Esophagus muscularis mucosa (tissue), 4 donors: ENCODE measurements around the gene TBCE. TPM values are rescaled to one million over a fixed set of nuclear protein-coding genes. Genes with fewer than 3 reads are reported as not detected.

ENCODE experiments used
- DNase-seq: peaks from one replicate; pipeline ENCODE4 v3.0.0-alpha.2; 2017; ENCODE audit errors: extremely low spot score
- H3K27ac ChIP-seq, 4 donors: fragments of 200-600 bp; sonication (generic); replicated peaks in 1 of 4; 1 replicate in 3 of 4; 2 replicates in 1 of 4; pipeline ENCODE4 v1.5.1; 2016 to 2019; ENCODE audit warnings: mild to moderate bottlenecking in 1 of 4
- H3K27me3 ChIP-seq, 4 donors: fragments of 200-600 bp; sonication (generic); one replicate each; pipeline versions ENCODE4 v1.5.1 to v1.6.0; 2016 to 2019
- H3K36me3 ChIP-seq, 4 donors: fragments of 200-600 bp; sonication (generic); one replicate each; pipeline ENCODE4 v1.5.1; 2016 to 2019
- H3K4me1 ChIP-seq, 4 donors: fragments of 200-600 bp; sonication (generic); one replicate each; pipeline ENCODE4 v1.5.1; 2016 to 2019
- H3K4me3 ChIP-seq, 4 donors: fragments of 200-600 bp; sonication (generic); 1 replicate in 2 of 4; 2 replicates in 2 of 4; pipeline ENCODE4 v1.5.1; 2016 to 2019; ENCODE audit warnings: mild to moderate bottlenecking in 4 of 4, moderate library complexity in 1 of 4
- H3K9me3 ChIP-seq, 4 donors: fragments of 200-600 bp; sonication (generic); 1 replicate in 3 of 4; 2 replicates in 1 of 4; pipeline ENCODE4 v1.5.1; 2016 to 2019
- EP300 ChIP-seq: sonication (generic); formaldehyde crosslinking; IDR thresholded peaks from one replicate; pipeline ENCODE4 v1.6.1; 2017; ENCODE audit warnings: antibody characterized with exemption
- POLR2A ChIP-seq: fragments of 450-650 bp; IDR thresholded peaks from one replicate; pipeline ENCODE4 v1.6.1; 2017; ENCODE audit warnings: antibody characterized with exemption, moderate library complexity, mild to moderate bottlenecking, low read depth
- POLR2AphosphoS5 ChIP-seq, 2 donors: sonication (generic); formaldehyde crosslinking; IDR thresholded peaks; one replicate each; pipeline ENCODE4 v1.6.1; 2017; ENCODE audit warnings: antibody characterized with exemption in 2 of 2
- WGBS: methylation state at CpG from one replicate; pipeline ENCODE4 v1.1.5; 2018; 5-methylcytosine and 5-hydroxymethylcytosine counted together
- intact Hi-C: fragments of 100-400 bp; cut with DNase I; formaldehyde crosslinking; loops from one replicate; pipeline ENCODE4 v1.15.1; 2023
- total RNA-seq, 4 donors: library from RNA; depleted of rRNA; stranded (reverse); fragments of >200 nt; gene quantifications; one replicate each; pipeline versions ENCODE4 v1.1.0 to v1.2.1, GENCODE V29; 2016
- TF ChIP-seq, protein P1 (sequence below), 3 experiments: fragments of 200-600 bp in 2 of 3; fragments of 450-650 bp in 1 of 3; sonication (generic) in 2 of 3; IDR thresholded peaks; one replicate each; pipeline ENCODE4 v1.5.1; 2017 to 2019; ENCODE audit warnings: antibody characterized with exemption in 3 of 3, mild to moderate bottlenecking in 2 of 3, moderate library complexity in 1 of 3

The TBCE gene
- total RNA-seq, 4 donors from 2014 or later, result 10.6 to 21.6 (median 15.3) TPM

DNA sequence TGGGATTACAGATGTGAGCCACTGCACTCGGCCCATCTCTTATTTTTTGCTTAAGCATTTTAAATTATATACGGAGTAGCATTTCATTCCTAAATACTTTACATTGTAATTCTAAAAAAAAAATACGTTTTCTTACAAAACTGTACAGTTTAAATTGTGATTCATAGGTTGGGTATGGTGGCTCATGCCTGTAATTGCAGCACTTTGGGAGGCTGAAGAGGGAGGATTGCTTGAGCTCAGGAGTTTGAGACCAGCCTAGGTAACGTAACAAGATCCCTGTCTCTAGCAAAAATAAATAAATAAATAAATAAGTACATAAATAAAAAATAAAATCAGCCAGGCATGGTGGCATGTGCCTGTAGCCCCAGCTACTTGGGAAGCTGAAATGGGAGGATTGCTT is 24.6 kb downstream of the TBCE start:
- intact Hi-C loops, result no loop called here
- H3K4me1 ChIP-seq, result no peaks in the 10 kb centered on the region
- H3K36me3 ChIP-seq, result peaks cover 0 to 2% (median 0%) of the 10 kb centered on the region in 4 donors
- DNase-seq, result no peak
- no peaks in the 10 kb centered on the region for H3K27me3 ChIP-seq
- H3K27ac ChIP-seq, result no peak overlapping the region
- H3K4me3 ChIP-seq, result no peak overlapping the region
- WGBS, result 95% methylated on average over 4 of the region's 4 CpGs
- no peak for TF ChIP-seq EP300
- no peak for TF ChIP-seq POLR2A
- peaks cover 0 to 9% (median 4%) of the 10 kb centered on the region in 4 donors for H3K9me3 ChIP-seq

DNA sequence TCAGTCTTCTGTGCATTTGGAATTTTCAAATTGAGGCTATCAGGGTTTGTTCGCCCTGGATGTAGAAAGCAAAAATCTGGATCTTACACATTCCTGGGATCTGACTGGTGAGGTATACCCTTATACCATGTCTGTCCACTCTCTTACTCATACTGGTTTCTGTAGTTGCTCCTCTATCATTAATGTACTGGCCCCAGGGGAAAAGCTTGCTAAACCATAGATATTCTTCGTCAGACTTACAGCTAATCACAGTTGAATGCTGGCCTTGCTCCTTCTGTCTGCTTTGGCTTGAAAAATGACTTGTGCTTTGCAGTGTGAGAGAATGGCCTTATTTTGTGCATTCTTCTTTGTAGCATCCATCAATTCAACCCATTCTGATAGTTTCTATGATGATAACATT is 30.5 kb downstream of the TBCE start:
- H3K27me3 ChIP-seq, result no peaks in the 10 kb centered on the region
- no peaks in the 10 kb centered on the region for H3K9me3 ChIP-seq
- no peaks in the 10 kb centered on the region for H3K4me1 ChIP-seq
- H3K4me3 ChIP-seq, result no peak overlapping the region
- H3K27ac ChIP-seq, result no peak overlapping the region
- no peak for TF ChIP-seq EP300
- no peak for TF ChIP-seq POLR2A
- TF ChIP-seq, protein P1, sequence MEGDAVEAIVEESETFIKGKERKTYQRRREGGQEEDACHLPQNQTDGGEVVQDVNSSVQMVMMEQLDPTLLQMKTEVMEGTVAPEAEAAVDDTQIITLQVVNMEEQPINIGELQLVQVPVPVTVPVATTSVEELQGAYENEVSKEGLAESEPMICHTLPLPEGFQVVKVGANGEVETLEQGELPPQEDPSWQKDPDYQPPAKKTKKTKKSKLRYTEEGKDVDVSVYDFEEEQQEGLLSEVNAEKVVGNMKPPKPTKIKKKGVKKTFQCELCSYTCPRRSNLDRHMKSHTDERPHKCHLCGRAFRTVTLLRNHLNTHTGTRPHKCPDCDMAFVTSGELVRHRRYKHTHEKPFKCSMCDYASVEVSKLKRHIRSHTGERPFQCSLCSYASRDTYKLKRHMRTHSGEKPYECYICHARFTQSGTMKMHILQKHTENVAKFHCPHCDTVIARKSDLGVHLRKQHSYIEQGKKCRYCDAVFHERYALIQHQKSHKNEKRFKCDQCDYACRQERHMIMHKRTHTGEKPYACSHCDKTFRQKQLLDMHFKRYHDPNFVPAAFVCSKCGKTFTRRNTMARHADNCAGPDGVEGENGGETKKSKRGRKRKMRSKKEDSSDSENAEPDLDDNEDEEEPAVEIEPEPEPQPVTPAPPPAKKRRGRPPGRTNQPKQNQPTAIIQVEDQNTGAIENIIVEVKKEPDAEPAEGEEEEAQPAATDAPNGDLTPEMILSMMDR (IDR thresholded peaks at IDR 0.05), result no peak
- no peak for TF ChIP-seq POLR2AphosphoS5 (IDR thresholded peaks at IDR 0.05)
- 86% methylated on average over 2 of the region's 2 CpGs for WGBS
- peaks cover 0 to 7% (median 3%) of the 10 kb centered on the region in 4 donors for H3K36me3 ChIP-seq
- intact Hi-C loops, result no loop called here
- DNase-seq, result no peak

DNA sequence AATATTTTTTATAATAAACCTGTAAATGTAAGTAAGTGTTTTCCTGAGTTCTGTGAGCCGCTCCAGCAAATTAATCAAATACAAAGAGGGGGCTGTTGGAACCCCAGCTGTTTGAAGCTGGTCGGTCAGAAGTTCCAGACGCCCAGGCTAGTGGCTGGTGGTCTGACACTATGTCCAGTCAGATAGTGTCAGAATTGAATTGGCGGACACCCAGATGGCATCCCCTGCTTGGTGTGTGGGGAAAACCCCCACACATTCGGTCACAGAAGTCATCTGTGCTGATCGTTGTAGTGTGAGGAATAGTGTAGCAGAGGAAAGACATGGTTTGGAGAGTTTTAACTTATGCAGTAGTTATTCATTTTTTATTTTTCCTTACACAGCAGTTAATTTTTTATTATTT is 32.4 kb downstream of the TBCE start:
- WGBS, result 85% methylated on average over 6 of the region's 6 CpGs
- intact Hi-C loops, result no loop called here
- Histone ChIP-seq H3K4me3 (no peak overlapping the region), H3K4me1 (no peaks in the 10 kb centered on the region), H3K27ac (no peak overlapping the region), H3K9me3 (no peaks in the 10 kb centered on the region), H3K36me3 (peaks cover 0 to 13% (median 4%) of the 10 kb centered on the region in 4 donors), H3K27me3 (no peaks in the 10 kb centered on the region)
- DNase-seq, result no peak
- TF ChIP-seq, protein P1 (IDR thresholded peaks at IDR 0.05), result no peak
- no peak for TF ChIP-seq EP300
- no peak for TF ChIP-seq POLR2A
- no peak for TF ChIP-seq POLR2AphosphoS5 (IDR thresholded peaks at IDR 0.05)

DNA sequence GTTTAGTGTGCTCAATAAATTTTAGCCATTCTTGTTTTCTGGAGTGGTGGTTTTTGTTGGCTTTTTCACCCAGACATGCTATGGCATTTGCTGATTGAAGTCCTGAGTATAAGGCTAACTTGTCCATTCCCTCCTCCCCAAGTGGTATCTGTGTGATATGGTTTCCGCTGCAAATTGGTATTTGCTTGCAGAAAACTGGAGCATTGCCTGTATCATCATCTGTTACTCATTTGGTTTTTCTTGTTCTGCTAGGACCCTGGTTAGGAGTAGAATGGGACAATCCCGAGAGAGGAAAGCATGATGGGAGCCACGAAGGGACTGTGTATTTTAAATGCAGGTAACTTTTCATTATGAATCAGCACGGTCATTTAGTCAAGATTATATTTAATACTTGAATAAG is 34.0 kb downstream of the TBCE start:
- Histone ChIP-seq H3K27me3 (no peaks in the 10 kb centered on the region), H3K27ac (no peak overlapping the region), H3K4me3 (no peak overlapping the region), H3K9me3 (no peaks in the 10 kb centered on the region), H3K36me3 (peaks cover 0 to 13% (median 4%) of the 10 kb centered on the region in 4 donors), H3K4me1 (no peaks in the 10 kb centered on the region)
- intact Hi-C loops, result no loop called here
- DNase-seq, result no peak
- 82% methylated on average over 4 of the region's 4 CpGs for WGBS
- TF ChIP-seq POLR2A, result no peak
- no peak for TF ChIP-seq EP300
- TF ChIP-seq, protein P1 (IDR thresholded peaks at IDR 0.05), result no peak
- no peak for TF ChIP-seq POLR2AphosphoS5 (IDR thresholded peaks at IDR 0.05)

DNA sequence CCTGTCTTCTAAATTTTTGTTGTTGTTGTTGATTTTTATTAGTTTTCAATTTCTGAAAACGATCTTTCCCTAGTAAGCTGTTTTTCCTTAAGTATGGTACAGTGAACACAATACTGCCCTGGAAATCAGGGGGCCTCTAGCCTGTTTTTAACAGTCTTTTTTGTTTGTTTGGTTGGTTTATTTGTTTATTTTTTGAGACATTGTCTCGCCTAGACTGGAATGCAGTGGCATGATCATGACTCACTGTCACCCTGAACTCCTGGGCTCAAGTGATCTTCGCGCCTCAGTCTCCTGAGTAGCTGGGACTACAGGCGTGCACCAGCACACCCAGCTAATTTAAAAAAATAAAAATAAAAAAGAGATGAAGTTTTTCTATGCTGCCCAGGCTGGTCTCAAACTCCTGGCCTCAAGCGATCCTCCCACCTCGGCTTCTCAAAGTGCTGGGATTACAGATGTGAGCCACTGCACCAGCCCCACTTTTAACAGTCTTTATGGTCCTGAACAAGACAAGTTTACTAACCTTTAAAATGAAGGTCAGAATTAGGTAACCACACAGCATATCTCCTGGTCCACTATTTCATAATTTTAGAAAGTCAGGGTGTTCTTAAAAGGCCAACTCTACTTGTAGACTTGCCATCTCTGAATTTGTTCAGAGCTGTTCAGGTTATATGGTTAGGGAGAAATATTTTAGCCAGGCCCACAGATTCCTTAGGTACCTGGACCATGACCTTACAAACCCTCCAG is 35.4 kb downstream of the TBCE start:
- no peak overlapping the region for H3K4me3 ChIP-seq
- H3K4me1 ChIP-seq, result no peaks in the 10 kb centered on the region
- intact Hi-C loops, result no loop called here
- H3K9me3 ChIP-seq, result no peaks in the 10 kb centered on the region
- 97% methylated on average over 7 of the region's 7 CpGs for WGBS
- peaks cover 0 to 13% (median 4%) of the 10 kb centered on the region in 4 donors for H3K36me3 ChIP-seq
- H3K27ac ChIP-seq, result no peak overlapping the region
- no peak for TF ChIP-seq POLR2A
- TF ChIP-seq, protein P1 (IDR thresholded peaks at IDR 0.05), result no peak
- TF ChIP-seq EP300, result no peak
- TF ChIP-seq POLR2AphosphoS5 (IDR thresholded peaks at IDR 0.05), result no peak
- H3K27me3 ChIP-seq, result no peaks in the 10 kb centered on the region
- no peak for DNase-seq
